ENCODE data around the gene USF2.

Gene USF2

GRCh38 chr19:35292421-35293362 is 23.9 kb downstream of the USF2 start:
- ChIA-PET CTCF (no interaction called here), POLR2A (no interaction called here)
- H3K9me3 ChIP-seq (ENCODE audit: control insufficient read depth, insufficient read depth, low read depth, low read length) = no peaks in the 10 kb centered on the region
- no peak overlapping the region for H3K4me3 ChIP-seq (ENCODE audit: low read depth, low read length)
- H3K4me1 ChIP-seq (ENCODE audit: control insufficient read depth, insufficient read depth, low read length) = peaks cover 8% of the 10 kb centered on the region
- TF ChIP-seq, protein P1, sequence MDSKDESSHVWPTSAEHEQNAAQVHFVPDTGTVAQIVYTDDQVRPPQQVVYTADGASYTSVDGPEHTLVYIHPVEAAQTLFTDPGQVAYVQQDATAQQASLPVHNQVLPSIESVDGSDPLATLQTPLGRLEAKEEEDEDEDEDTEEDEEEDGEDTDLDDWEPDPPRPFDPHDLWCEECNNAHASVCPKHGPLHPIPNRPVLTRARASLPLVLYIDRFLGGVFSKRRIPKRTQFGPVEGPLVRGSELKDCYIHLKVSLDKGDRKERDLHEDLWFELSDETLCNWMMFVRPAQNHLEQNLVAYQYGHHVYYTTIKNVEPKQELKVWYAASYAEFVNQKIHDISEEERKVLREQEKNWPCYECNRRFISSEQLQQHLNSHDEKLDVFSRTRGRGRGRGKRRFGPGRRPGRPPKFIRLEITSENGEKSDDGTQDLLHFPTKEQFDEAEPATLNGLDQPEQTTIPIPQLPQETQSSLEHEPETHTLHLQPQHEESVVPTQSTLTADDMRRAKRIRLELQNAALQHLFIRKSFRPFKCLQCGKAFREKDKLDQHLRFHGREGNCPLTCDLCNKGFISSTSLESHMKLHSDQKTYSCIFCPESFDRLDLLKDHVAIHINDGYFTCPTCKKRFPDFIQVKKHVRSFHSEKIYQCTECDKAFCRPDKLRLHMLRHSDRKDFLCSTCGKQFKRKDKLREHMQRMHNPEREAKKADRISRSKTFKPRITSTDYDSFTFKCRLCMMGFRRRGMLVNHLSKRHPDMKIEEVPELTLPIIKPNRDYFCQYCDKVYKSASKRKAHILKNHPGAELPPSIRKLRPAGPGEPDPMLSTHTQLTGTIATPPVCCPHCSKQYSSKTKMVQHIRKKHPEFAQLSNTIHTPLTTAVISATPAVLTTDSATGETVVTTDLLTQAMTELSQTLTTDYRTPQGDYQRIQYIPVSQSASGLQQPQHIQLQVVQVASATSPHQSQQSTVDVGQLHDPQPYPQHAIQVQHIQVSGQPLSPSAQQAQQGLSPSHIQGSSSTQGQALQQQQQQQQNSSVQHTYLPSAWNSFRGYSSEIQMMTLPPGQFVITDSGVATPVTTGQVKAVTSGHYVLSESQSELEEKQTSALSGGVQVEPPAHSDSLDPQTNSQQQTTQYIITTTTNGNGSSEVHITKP (tag by site-specific recombination; IDR thresholded peaks at IDR 0.05) = no peak
- TF ChIP-seq KLF9 (tag by site-specific recombination; IDR thresholded peaks at IDR 0.05; ENCODE audit: low read depth) = no peak
- no peak for TF ChIP-seq TCF7L2 (IDR thresholded peaks at IDR 0.05; ENCODE audit: borderline replicate concordance, low read depth, low read length)
- TF ChIP-seq, protein P2, sequence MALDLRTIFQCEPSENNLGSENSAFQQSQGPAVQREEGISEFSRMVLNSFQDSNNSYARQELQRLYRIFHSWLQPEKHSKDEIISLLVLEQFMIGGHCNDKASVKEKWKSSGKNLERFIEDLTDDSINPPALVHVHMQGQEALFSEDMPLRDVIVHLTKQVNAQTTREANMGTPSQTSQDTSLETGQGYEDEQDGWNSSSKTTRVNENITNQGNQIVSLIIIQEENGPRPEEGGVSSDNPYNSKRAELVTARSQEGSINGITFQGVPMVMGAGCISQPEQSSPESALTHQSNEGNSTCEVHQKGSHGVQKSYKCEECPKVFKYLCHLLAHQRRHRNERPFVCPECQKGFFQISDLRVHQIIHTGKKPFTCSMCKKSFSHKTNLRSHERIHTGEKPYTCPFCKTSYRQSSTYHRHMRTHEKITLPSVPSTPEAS (tag by site-specific recombination; IDR thresholded peaks at IDR 0.05) = peak; percentile 27
- no peaks in the 10 kb centered on the region; a peak in 1 of 3 replicates for H3K36me3 ChIP-seq (ENCODE audit: control insufficient read depth in 2 of 2, insufficient read depth in 1 of 2, low read length in 2 of 2)
- H3K27ac ChIP-seq (ENCODE audit: extremely low read depth, low read depth, low read length) = no peak overlapping the region

GRCh38 chr19:35293363-35293739 is 24.6 kb downstream of the USF2 start:
- H3K36me3 ChIP-seq (ENCODE audit: control insufficient read depth in 2 of 2, insufficient read depth in 1 of 2, low read length in 2 of 2) = no peaks in the 10 kb centered on the region; a peak in 1 of 3 replicates
- POLR2A ChIA-PET = no interaction called here
- no peaks in the 10 kb centered on the region for H3K9me3 ChIP-seq (ENCODE audit: control insufficient read depth, insufficient read depth, low read depth, low read length)
- no peak overlapping the region for H3K27ac ChIP-seq (ENCODE audit: extremely low read depth, low read depth, low read length)
- no peak overlapping the region for H3K4me3 ChIP-seq (ENCODE audit: low read depth, low read length)
- TF ChIP-seq ZBTB10 (tag by site-specific recombination; IDR thresholded peaks at IDR 0.05) (0 out of 2 replicates have a peak, but pooled peaks have one; percentile 24), ZNF398 (tag by site-specific recombination; IDR thresholded peaks at IDR 0.05) (no peak), ZNF426 (tag by site-specific recombination; IDR thresholded peaks at IDR 0.05) (no peak)
- CTCF ChIA-PET = no interaction called here
- H3K4me1 ChIP-seq (ENCODE audit: control insufficient read depth, insufficient read depth, low read length) = peaks cover 8% of the 10 kb centered on the region

DNA sequence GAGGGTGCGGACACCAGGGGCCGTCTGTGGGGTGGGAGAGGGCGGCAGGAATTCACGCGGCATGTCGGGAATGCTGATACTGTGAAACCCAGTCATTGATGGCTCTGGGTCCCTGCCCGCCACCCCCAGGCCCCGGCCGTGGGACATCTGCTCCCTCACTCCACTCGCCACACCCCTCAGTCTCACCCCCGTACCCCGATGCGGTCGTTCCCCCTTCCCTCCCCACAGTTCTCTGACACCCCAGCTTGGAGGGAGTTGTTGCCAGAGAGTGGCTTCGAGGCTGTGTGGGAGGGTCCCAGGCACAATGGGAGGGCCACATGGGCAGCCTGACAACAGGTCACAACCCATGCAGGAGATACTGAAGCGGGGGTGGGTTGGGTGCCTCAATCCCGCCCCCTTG is 25.0 kb downstream of the USF2 start:
- Histone ChIP-seq H3K9me3 (ENCODE audit: control insufficient read depth, insufficient read depth, low read depth, low read length) (no peaks in the 10 kb centered on the region), H3K36me3 (ENCODE audit: control insufficient read depth in 2 of 2, insufficient read depth in 1 of 2, low read length in 2 of 2) (no peaks in the 10 kb centered on the region; a peak in 1 of 3 replicates), H3K4me1 (ENCODE audit: control insufficient read depth, insufficient read depth, low read length) (peaks cover 8% of the 10 kb centered on the region), H3K27ac (ENCODE audit: extremely low read depth, low read depth, low read length) (no peak overlapping the region), H3K4me3 (ENCODE audit: low read depth, low read length) (no peak overlapping the region)
- ChIA-PET POLR2A (no interaction called here), CTCF (interaction anchor here (1.4 kb wide), 1 partner anchor 59 kb away, joined by 5 read pairs; no protein-coding TSS in a partner anchor)
- peak; percentile 63 for TF ChIP-seq EGR2 (tag by site-specific recombination; IDR thresholded peaks at IDR 0.05; ENCODE audit: low read depth)
- TF ChIP-seq ZSCAN16 (tag by site-specific recombination; IDR thresholded peaks at IDR 0.05) = no peak
- no peak for TF ChIP-seq ZNF600 (tag by site-specific recombination; IDR thresholded peaks at IDR 0.05)
- TF ChIP-seq ZNF626 (tag by site-specific recombination; IDR thresholded peaks at IDR 0.05) = no peak
- no peak for TF ChIP-seq ZNF248 (tag by site-specific recombination; IDR thresholded peaks at IDR 0.05)
- no peak for TF ChIP-seq GLIS1 (tag by site-specific recombination; IDR thresholded peaks at IDR 0.05)
- TF ChIP-seq, protein P3, sequence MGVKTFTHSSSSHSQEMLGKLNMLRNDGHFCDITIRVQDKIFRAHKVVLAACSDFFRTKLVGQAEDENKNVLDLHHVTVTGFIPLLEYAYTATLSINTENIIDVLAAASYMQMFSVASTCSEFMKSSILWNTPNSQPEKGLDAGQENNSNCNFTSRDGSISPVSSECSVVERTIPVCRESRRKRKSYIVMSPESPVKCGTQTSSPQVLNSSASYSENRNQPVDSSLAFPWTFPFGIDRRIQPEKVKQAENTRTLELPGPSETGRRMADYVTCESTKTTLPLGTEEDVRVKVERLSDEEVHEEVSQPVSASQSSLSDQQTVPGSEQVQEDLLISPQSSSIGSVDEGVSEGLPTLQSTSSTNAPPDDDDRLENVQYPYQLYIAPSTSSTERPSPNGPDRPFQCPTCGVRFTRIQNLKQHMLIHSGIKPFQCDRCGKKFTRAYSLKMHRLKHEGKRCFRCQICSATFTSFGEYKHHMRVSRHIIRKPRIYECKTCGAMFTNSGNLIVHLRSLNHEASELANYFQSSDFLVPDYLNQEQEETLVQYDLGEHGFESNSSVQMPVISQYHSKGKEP (tag by site-specific recombination; IDR thresholded peaks at IDR 0.05) = no peak
- peak; percentile 70 for TF ChIP-seq ZFHX2 (tag by site-specific recombination; conservative IDR thresholded peaks at IDR 0.05)

Data from HEK293 (cell line).